ENCODE measurements around the gene DOP1A. TPM values are rescaled to one million over a fixed set of nuclear protein-coding genes. Genes with fewer than 3 reads are reported as not detected.
A peak's percentile ranks its signal among the peaks of the same experiment; 100 is the strongest.

The DOP1A gene
- total RNA-seq = 29.0 TPM

GRCh38 chr6:83067448-83068439 lies at the start of gene DOP1A:
TSS of gene DOP1A (plus strand) at chr6:83067671. CDS start at chr6:83096978, 29,307 bp downstream.
- Histone ChIP-seq H3K9me3 (ENCODE audit: low read depth, low read length) (no peaks in the 10 kb centered on the region), H3K27me3 (ENCODE audit: insufficient read depth, low read length) (no peaks in the 10 kb centered on the region), H3K4me3 (ENCODE audit: low read length) (peak within 1 kb of the TSS; percentile 80), H3K4me1 (ENCODE audit: insufficient read depth, low read length) (peaks cover 40% of the 10 kb centered on the region)

- Histone ChIP-seq H3K27me3 (ENCODE audit: insufficient read depth, low read length) (no peaks in the 10 kb centered on the region), H3K4me1 (ENCODE audit: insufficient read depth, low read length) (no peaks in the 10 kb centered on the region), H3K4me3 (ENCODE audit: low read length) (no peak overlapping the region), H3K9me3 (ENCODE audit: low read depth, low read length) (no peaks in the 10 kb centered on the region)
These were observed 47.7 kb upstream of the DOP1A start for GRCh38 chr6:83019741-83020140.

- H3K4me3 ChIP-seq (ENCODE audit: low read length) = no peak overlapping the region
- no peaks in the 10 kb centered on the region for H3K9me3 ChIP-seq (ENCODE audit: low read depth, low read length)
- H3K27me3 ChIP-seq (ENCODE audit: insufficient read depth, low read length) = no peaks in the 10 kb centered on the region
- no peaks in the 10 kb centered on the region for H3K4me1 ChIP-seq (ENCODE audit: insufficient read depth, low read length)
These were observed 35.8 kb upstream of the DOP1A start for GRCh38 chr6:83031689-83032088.

- no peaks in the 10 kb centered on the region for H3K9me3 ChIP-seq (ENCODE audit: low read depth, low read length)
- H3K4me3 ChIP-seq (ENCODE audit: low read length) = no peak overlapping the region
- no peaks in the 10 kb centered on the region for H3K27me3 ChIP-seq (ENCODE audit: insufficient read depth, low read length)
- no peaks in the 10 kb centered on the region for H3K4me1 ChIP-seq (ENCODE audit: insufficient read depth, low read length)
These were observed 29.2 kb upstream of the DOP1A start for GRCh38 chr6:83038246-83038645.

GRCh38 chr6:83042467-83043053 lies 24.9 kb upstream of the DOP1A start:
- no peak overlapping the region for H3K4me3 ChIP-seq (ENCODE audit: low read length)
- no peaks in the 10 kb centered on the region for H3K4me1 ChIP-seq (ENCODE audit: insufficient read depth, low read length)
- H3K9me3 ChIP-seq (ENCODE audit: low read depth, low read length) = no peaks in the 10 kb centered on the region
- no peaks in the 10 kb centered on the region for H3K27me3 ChIP-seq (ENCODE audit: insufficient read depth, low read length)

- H3K27me3 ChIP-seq (ENCODE audit: insufficient read depth, low read length) = no peaks in the 10 kb centered on the region
- H3K9me3 ChIP-seq (ENCODE audit: low read depth, low read length) = no peaks in the 10 kb centered on the region
- no peak overlapping the region for H3K4me3 ChIP-seq (ENCODE audit: low read length)
- no peaks in the 10 kb centered on the region for H3K4me1 ChIP-seq (ENCODE audit: insufficient read depth, low read length)
These were observed 23.2 kb upstream of the DOP1A start for GRCh38 chr6:83044091-83044768.

GRCh38 chr6:83047065-83047754 lies 20.3 kb upstream of the DOP1A start:
- no peaks in the 10 kb centered on the region for H3K4me1 ChIP-seq (ENCODE audit: insufficient read depth, low read length)
- H3K4me3 ChIP-seq (ENCODE audit: low read length) = no peak overlapping the region
- H3K27me3 ChIP-seq (ENCODE audit: insufficient read depth, low read length) = no peaks in the 10 kb centered on the region
- no peaks in the 10 kb centered on the region for H3K9me3 ChIP-seq (ENCODE audit: low read depth, low read length)

GRCh38 chr6:83051377-83052172 lies 15.9 kb upstream of the DOP1A start:
- Histone ChIP-seq H3K27me3 (ENCODE audit: insufficient read depth, low read length) (no peaks in the 10 kb centered on the region), H3K4me3 (ENCODE audit: low read length) (no peak overlapping the region), H3K9me3 (ENCODE audit: low read depth, low read length) (no peaks in the 10 kb centered on the region), H3K4me1 (ENCODE audit: insufficient read depth, low read length) (no peaks in the 10 kb centered on the region)

GRCh38 chr6:83053678-83054077 lies 13.8 kb upstream of the DOP1A start:
- Histone ChIP-seq H3K4me3 (ENCODE audit: low read length) (no peak overlapping the region), H3K9me3 (ENCODE audit: low read depth, low read length) (no peaks in the 10 kb centered on the region), H3K4me1 (ENCODE audit: insufficient read depth, low read length) (no peaks in the 10 kb centered on the region), H3K27me3 (ENCODE audit: insufficient read depth, low read length) (no peaks in the 10 kb centered on the region)

GRCh38 chr6:83055366-83055964 lies 12.0 kb upstream of the DOP1A start:
- no peaks in the 10 kb centered on the region for H3K9me3 ChIP-seq (ENCODE audit: low read depth, low read length)
- no peaks in the 10 kb centered on the region for H3K27me3 ChIP-seq (ENCODE audit: insufficient read depth, low read length)
- no peaks in the 10 kb centered on the region for H3K4me1 ChIP-seq (ENCODE audit: insufficient read depth, low read length)
- H3K4me3 ChIP-seq (ENCODE audit: low read length) = no peak overlapping the region

- Histone ChIP-seq H3K27me3 (ENCODE audit: insufficient read depth, low read length) (no peaks in the 10 kb centered on the region), H3K9me3 (ENCODE audit: low read depth, low read length) (no peaks in the 10 kb centered on the region), H3K4me3 (ENCODE audit: low read length) (no peak overlapping the region)
These were observed 9.7 kb upstream of the DOP1A start for GRCh38 chr6:83057705-83058321.

GRCh38 chr6:83061190-83061589 lies 6.3 kb upstream of the DOP1A start:
- no peaks in the 10 kb centered on the region for H3K9me3 ChIP-seq (ENCODE audit: low read depth, low read length)
- no peak overlapping the region for H3K4me3 ChIP-seq (ENCODE audit: low read length)
- H3K4me1 ChIP-seq (ENCODE audit: insufficient read depth, low read length) = peaks cover 16% of the 10 kb centered on the region
- no peaks in the 10 kb centered on the region for H3K27me3 ChIP-seq (ENCODE audit: insufficient read depth, low read length)

More at GRCh38 chr6:83057705-83058321, 9.7 kb upstream of the DOP1A start:
- no peaks in the 10 kb centered on the region for H3K4me1 ChIP-seq (ENCODE audit: insufficient read depth, low read length)

- no peaks in the 10 kb centered on the region for H3K27me3 ChIP-seq (ENCODE audit: insufficient read depth, low read length)
- H3K4me1 ChIP-seq (ENCODE audit: insufficient read depth, low read length) = peaks cover 16% of the 10 kb centered on the region
- no peak overlapping the region for H3K4me3 ChIP-seq (ENCODE audit: low read length)
- H3K9me3 ChIP-seq (ENCODE audit: low read depth, low read length) = no peaks in the 10 kb centered on the region
These were observed 5.2 kb upstream of the DOP1A start for GRCh38 chr6:83062225-83062624.
